Nephron progenitor cell (in vitro differentiated cells): Measurements from ENCODE around the gene CLEC17A.
"Not testable (repeated sequence)": the region's sequence is repeated elsewhere in the genome, so short reads cannot be mapped to it uniquely, and the experiment has no call there.

Experiments
- DNase-seq: peaks from one replicate; pipeline ENCODE4 v3.0.0; 2021
- H3K27ac Mint-ChIP-seq: 2 replicates; pipeline ENCODE4 v1.8.0; 2021; ENCODE audit warnings: mild to moderate bottlenecking, moderate library complexity, mixed read lengths
- H3K27me3 Mint-ChIP-seq: 2 replicates; pipeline ENCODE4 v1.8.0; 2021; ENCODE audit warnings: mild to moderate bottlenecking, low read depth, mixed read lengths; ENCODE audit not compliant: poor library complexity
- H3K36me3 Mint-ChIP-seq: 2 replicates; pipeline ENCODE4 v1.8.0; 2021; ENCODE audit warnings: low read depth, mixed read lengths
- H3K4me1 Mint-ChIP-seq: 2 replicates; pipeline ENCODE4 v1.8.0; 2021; ENCODE audit warnings: mixed read lengths
- H3K4me3 Mint-ChIP-seq: 2 replicates; pipeline ENCODE4 v1.8.0; 2021; ENCODE audit warnings: mild to moderate bottlenecking, moderate library complexity, mixed read lengths
- H3K9me3 Mint-ChIP-seq: 2 replicates; pipeline ENCODE4 v1.8.0; 2021; ENCODE audit warnings: mild to moderate bottlenecking, moderate library complexity, mixed read lengths
- TF ChIP-seq, protein P1 (sequence below): fragments of 200-600 bp; sonication (generic); IDR thresholded peaks from 2 replicates; pipeline ENCODE4 v1.5.0; 2021; ENCODE audit warnings: antibody characterized with exemption

The CLEC17A gene

DNA sequence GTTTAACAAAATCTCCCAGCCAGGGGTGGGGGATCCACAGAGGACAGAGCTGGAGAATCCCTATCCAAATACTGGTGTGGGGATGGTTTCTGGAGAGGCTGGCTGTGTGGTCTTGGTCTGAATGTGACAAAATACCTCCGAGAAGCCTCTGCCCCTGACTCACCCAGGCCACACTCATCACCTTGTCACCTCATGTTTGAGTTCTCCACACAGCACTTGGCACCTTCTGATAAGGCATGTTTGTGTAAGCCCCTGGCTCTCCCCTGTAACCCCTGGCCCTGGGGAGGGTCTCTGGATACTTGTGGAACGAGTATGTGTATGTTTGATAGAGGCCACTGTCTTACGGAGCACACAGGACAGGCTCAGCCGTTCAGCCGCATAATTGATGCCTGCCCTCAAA lies 38.8 kb upstream of the CLEC17A start:
- H3K36me3 Mint-ChIP-seq: peaks cover 19% of the 10 kb centered on the region
- TF ChIP-seq, protein P1, sequence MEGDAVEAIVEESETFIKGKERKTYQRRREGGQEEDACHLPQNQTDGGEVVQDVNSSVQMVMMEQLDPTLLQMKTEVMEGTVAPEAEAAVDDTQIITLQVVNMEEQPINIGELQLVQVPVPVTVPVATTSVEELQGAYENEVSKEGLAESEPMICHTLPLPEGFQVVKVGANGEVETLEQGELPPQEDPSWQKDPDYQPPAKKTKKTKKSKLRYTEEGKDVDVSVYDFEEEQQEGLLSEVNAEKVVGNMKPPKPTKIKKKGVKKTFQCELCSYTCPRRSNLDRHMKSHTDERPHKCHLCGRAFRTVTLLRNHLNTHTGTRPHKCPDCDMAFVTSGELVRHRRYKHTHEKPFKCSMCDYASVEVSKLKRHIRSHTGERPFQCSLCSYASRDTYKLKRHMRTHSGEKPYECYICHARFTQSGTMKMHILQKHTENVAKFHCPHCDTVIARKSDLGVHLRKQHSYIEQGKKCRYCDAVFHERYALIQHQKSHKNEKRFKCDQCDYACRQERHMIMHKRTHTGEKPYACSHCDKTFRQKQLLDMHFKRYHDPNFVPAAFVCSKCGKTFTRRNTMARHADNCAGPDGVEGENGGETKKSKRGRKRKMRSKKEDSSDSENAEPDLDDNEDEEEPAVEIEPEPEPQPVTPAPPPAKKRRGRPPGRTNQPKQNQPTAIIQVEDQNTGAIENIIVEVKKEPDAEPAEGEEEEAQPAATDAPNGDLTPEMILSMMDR: no peak
- no peak for DNase-seq
- no peaks in the 10 kb centered on the region for H3K9me3 Mint-ChIP-seq
- peak overlapping the region; percentile 85 for H3K27ac Mint-ChIP-seq
- H3K4me1 Mint-ChIP-seq: peaks cover 5% of the 10 kb centered on the region
- no peaks in the 10 kb centered on the region for H3K27me3 Mint-ChIP-seq
- no peak overlapping the region for H3K4me3 Mint-ChIP-seq

DNA sequence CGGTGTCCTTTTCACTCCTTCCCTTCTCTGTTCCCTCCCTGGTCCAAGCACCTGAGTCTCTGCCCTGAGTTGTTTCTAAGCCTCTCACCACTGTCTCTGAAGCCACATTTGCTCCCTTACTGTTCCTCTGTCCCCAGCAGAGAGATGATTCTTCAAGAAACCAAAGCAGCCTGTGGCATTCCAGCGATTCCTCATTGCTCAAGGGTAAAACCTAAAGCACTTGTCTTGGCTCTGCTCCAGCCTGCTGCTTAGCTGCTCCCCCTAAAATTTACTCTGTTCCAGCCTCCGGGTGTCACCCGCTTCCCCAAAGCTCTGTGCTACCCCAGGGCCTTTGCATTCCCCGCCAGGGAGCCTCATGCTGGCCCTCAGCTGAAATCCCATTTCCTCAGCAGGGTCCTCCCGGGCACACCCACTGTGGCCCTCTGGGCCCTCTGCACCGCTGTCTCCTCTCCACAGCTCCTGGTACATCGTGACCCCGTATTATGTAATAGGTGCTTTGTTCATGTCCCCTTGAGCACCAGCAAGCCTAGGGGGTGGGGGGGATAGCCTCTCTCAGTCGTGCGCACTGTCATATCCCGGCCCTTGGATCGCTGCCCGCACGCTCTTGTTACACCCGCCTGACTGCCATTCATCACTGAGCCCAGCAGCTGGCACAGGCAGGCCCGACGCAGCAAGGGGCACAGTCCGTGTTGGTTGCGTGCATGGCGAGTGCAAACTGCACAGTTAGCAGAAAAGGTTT lies 37.7 kb upstream of the CLEC17A start:
- H3K27me3 Mint-ChIP-seq: no peaks in the 10 kb centered on the region
- H3K9me3 Mint-ChIP-seq: no peaks in the 10 kb centered on the region
- no peak overlapping the region for H3K4me3 Mint-ChIP-seq
- H3K27ac Mint-ChIP-seq: no peak overlapping the region
- TF ChIP-seq, protein P1: no peak
- peaks cover 18% of the 10 kb centered on the region for H3K36me3 Mint-ChIP-seq
- H3K4me1 Mint-ChIP-seq: peaks cover 10% of the 10 kb centered on the region
- DNase-seq: no peak

DNA sequence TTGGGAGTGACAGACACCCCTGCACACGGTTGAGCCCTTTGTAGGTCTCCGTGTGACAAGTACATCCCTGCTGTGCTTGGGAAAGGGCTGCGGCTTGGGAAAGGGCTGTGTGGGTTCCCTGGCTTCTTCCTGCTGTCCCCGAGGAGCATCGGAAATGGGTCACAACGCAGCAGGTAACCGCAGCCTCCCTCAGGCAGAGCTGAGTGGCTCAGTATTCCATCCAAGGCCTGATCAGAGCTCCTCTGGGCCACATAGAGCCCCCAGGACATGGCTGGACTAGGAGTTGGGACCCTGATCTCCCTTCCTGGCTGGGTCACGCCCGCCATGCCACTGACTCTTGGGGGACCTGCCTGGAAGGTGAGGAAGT lies 37.2 kb upstream of the CLEC17A start:
- Mint-ChIP-seq H3K27ac (no peak overlapping the region), H3K27me3 (no peaks in the 10 kb centered on the region), H3K4me1 (peaks cover 16% of the 10 kb centered on the region), H3K9me3 (no peaks in the 10 kb centered on the region), H3K36me3 (peaks cover 18% of the 10 kb centered on the region), H3K4me3 (no peak overlapping the region)
- DNase-seq: no peak
- TF ChIP-seq, protein P1: no peak

DNA sequence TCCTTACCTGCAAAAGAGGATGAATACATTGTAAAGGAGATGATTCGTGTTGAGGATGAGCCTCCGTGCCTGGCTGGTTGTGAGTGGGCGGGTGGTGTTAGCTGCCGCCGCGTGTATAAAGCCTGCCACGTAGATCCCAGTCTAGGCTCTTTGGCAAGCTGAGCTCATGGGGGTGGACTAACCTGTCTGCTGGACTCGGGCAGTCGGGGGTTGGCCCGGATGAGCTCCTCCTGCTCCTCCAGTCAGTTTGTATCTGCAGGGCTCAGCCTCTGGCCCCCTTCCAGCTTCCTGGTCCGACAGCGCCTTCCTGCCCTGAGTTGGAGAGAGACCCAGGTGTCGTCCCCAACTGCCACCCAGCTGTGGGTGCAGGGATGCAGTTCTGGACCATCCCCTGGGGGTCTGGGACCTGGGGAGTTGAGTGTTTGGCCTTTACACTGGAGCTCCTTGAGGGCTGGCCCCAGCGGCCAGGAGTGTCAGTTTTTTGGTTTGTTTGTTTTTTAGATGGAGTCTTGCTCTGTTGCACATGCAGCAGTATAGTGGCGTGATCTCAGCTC lies 32.6 kb upstream of the CLEC17A start:
- Mint-ChIP-seq H3K36me3 (peaks cover 13% of the 10 kb centered on the region), H3K9me3 (no peaks in the 10 kb centered on the region), H3K27me3 (no peaks in the 10 kb centered on the region), H3K27ac (peak overlapping the region; percentile 94), H3K4me1 (peaks cover 51% of the 10 kb centered on the region), H3K4me3 (no peak overlapping the region)
- no peak for DNase-seq
- TF ChIP-seq, protein P1: no peak

DNA sequence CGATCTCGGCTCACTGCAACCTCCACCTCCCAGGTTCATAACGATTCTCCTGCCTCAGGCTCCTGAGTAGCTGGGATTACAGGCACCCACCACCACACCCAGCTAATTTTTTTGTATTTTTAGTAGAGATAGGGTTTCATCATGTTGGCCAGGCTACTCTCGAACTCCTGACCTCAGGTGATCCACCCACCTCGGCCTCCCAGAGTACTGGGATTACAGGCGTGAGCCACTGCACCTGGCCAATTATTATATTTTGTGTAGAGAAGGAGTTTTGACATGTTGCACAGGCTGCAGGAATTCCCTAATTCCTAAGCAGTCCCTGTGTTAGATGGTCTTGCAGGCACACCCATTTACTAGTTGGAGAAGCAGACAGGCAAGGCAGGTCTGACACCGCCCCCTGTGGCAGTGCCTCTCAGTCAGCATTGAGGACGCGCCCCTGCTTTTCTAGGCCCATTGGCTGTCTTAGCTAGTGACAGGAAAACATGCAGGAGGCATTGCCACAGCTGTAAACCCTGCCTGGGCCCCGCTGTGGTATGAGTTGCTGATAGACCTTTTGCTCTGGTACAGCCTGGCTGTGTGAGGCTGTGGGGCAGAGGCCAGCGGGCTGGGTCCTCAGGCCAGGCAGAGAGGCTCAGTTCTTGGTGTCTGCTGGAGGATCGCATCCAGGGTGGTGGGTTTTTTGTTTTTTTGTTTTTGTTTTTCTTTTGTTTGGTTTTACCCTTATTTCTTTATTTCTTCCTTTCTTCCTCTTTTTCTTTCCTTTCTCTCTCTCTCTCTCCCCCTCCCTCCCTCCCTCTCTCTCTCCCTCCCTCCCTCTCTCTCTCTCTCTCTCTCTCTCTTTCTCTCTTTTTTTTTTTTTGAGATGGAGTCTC lies 31.5 kb upstream of the CLEC17A start:
- peak overlapping the region; percentile 25 for H3K27ac Mint-ChIP-seq
- peaks cover 58% of the 10 kb centered on the region for H3K4me1 Mint-ChIP-seq
- DNase-seq: peak; percentile 53
- H3K27me3 Mint-ChIP-seq, H3K9me3 Mint-ChIP-seq, H3K4me3 Mint-ChIP-seq: not testable (repeated sequence)
- TF ChIP-seq, protein P1: peak; percentile 32
- H3K36me3 Mint-ChIP-seq: peaks cover 17% of the 10 kb centered on the region

DNA sequence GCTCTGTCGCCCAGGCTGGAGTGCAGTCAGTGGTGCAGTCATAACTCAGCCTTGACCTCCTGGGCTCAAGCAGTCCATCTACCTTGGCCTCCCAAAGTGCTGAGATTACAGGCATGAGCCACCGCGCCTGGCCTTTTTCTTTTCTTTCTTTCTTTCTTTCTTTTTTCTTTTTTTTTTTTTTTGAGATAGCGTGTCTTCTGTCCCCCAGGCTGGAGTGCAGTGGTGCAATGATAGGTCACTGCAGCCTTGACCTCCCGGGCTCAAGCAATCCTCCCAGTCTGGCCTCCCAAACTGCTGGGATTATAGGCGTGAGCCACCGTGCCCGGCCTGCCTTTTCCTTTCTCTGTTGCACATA lies 30.9 kb upstream of the CLEC17A start:
- DNase-seq, H3K4me3 Mint-ChIP-seq, H3K9me3 Mint-ChIP-seq, H3K27me3 Mint-ChIP-seq: not testable (repeated sequence)
- peaks cover 63% of the 10 kb centered on the region for H3K4me1 Mint-ChIP-seq
- peak overlapping the region; percentile 72 for H3K27ac Mint-ChIP-seq
- peaks cover 17% of the 10 kb centered on the region for H3K36me3 Mint-ChIP-seq
